ENCODE measurements around the gene PNMT.

PNMT gene

DNA sequence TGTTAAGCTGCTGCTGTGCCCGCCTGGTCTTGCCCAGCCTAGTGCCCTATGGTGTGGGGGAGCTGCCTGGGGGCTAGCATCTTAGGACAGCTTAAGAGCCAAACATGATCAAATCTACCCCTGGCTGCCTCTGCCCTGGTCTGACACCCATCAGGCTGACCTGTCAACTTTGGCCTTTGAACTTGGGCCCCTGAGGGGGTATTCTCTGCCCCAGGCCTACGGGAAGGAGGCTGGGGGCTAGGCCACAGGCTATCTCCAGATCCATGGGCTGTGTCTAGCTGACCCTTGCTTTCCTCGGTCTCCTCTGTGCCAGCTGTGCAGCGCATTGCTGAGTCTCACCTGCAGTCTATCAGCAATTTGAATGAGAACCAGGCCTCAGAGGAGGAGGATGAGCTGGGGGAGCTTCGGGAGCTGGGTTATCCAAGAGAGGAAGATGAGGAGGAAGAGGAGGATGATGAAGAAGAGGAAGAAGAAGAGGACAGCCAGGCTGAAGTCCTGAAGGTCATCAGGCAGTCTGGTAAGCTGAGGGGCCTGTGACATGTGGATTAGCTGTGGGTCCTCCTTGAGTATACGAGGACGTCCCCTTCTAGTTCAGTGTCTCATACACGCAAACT is 34.6 kb upstream of the PNMT start:
- no peak for DNase-seq (ENCODE audit: low read depth in 4 of 4, low spot score in 1 of 4)

DNA sequence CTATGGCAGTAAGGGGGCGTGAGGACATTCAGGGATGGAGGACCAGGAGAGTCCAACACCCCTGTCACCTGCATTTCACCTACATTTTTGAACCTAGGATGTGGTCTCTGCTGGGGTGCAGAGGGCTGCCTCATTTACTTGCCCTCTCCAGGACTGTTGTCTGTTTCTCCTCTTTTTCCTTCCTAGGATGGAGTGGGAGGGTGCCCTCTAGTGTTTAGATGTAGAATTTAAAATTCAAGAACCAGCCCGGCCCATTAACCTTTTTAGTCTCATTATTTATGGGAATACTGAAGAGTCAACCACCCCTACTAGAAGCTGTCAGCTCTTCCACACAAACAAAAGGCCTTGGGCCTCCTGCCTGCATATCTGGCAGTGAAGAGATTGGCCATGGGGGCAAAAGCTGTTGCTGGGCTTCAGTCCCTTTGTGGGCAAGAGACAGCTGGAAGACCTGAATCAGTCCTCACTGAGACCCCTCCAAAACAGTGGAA is 33.8 kb upstream of the PNMT start:
- no peak for DNase-seq (ENCODE audit: low read depth in 4 of 4, low spot score in 1 of 4)

DNA sequence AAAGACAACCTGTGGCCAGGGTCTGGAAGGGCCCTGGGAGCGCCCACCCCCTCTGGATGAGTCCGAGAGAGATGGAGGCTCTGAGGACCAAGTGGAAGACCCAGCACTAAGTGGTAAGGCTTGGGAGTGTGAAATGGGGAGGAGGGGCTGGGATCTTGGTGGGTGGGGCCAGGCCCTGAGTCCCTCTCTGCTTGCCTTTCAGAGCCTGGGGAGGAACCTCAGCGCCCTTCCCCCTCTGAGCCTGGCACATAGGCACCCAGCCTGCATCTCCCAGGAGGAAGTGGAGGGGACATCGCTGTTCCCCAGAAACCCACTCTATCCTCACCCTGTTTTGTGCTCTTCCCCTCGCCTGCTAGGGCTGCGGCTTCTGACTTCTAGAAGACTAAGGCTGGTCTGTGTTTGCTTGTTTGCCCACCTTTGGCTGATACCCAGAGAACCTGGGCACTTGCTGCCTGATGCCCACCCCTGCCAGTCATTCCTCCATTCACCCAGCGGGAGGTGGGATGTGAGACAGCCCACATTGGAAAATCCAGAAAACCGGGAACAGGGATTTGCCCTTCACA is 32.6 kb upstream of the PNMT start:
- DNase-seq (ENCODE audit: low read depth in 4 of 4, low spot score in 1 of 4) = no peak

- no peak for DNase-seq (ENCODE audit: low read depth in 4 of 4, low spot score in 1 of 4)
These were observed 31.7 kb upstream of the PNMT start for GRCh38 chr17:39636587-39636926.

DNA sequence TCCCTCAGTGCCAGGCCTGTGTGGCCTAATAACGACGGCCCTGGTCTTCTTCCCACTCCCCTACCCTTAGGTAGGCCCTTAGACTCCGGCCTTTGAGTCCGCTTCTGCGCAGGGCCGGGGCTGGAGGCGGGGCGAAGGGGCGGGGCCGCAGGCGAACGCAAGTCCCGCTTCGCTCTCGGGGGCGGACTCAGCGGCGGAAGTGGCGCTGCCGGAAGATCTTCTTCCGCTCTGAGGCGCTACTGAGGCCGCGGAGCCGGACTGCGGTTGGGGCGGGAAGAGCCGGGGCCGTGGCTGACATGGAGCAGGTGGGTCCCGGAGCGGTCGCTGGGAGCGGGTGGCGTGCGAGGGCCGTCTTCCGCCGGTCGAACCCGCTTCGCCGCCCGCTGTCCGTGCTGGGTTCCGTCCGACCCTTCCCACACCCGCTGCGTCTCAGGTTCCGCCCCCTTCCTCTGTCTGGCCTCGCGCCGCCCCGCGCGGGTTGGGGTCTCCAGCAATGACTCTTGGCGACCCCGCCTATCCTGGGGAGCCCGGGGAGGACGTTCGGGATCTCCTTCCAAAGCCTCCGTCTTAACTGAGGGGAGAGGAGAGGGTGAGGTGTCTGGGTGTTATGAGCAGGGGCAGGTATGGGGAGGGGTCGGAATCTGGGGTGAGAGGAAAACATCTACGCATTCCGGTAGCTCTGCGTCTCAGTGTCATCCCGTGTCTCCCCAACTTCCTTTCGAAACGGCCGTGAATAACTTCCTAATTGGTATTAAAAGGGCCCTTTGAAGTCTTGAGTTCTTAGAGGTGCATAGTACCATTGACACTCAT is 31.1 kb upstream of the PNMT start, which contains the start of gene STARD3:
Gene STARD3, plus strand, starts transcription at position 218 of the 810 bp plus-strand sequence. CDS start 16,388 bp downstream, outside the sequence.
- peak; percentile 75 to 92 (median 86) for DNase-seq (ENCODE audit: low read depth in 4 of 4, low spot score in 1 of 4)

GRCh38 chr17:39638317-39638716 is 29.9 kb upstream of the PNMT start:
- DNase-seq (ENCODE audit: low read depth in 4 of 4, low spot score in 1 of 4) = no peak

DNA sequence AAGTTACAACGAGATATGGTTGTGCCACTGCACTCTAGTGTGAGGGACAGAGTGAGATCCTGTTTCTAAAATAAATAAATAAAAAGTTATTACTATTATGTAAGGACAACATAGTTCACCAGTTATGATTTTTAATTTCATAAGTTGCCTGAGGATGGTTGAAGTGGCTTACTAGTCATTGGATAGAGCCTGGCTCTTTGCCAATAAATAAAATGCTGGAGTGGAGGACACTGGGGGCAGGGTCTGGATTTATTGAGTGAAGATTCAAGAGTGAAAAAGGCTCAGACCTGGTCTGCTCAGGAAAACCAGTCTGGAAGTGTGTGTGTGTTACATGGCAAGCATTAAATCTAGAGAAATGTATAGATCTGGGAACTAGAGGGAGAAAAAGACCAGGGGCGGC is 29.2 kb upstream of the PNMT start:
- no peak for DNase-seq (ENCODE audit: low read depth in 4 of 4, low spot score in 1 of 4)

DNA sequence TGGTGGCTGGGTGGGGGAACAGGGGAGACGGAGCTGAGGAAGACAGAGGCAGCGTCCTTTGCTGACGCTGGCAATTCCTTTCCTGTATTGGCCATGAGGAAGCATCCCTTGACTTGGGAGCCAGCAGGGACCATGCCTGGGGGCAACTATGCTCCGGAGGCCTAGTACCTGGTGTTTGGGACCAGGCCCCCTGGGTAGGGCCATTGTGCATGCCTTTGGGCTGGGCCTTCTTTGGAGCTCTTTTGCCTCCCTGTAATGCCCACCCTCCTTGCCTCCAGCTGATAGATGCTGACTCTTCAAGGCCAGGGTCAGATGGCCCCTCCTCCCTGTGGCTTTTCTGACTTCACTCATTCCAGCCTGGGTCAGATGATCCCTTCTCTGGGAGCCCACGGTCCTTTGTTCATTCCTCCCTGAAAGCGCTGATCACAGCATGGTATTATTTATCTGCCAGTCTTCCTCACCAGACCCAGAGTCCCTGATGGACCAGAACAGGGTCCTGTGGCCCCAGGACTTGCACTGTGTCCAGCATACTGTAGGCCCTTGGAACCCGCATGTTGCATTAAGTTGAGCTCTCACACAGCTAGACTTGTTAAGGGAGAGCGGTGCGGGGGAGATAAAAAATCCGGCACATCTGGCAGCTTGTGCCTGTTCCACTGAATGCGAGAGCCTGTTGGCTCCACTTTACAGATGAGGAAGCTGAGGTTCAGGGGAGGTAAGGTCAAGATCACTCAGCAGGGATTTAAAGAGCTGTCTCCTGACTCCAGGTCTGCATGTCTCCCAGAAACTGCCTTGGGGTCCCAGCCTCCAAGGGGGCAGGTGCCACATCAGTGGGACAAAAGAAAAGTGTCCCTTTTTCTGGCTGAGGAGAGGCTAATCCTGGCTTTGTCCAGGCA is 28.4 kb upstream of the PNMT start:
- DNase-seq (ENCODE audit: low read depth in 4 of 4, low spot score in 1 of 4) = no peak

GRCh38 chr17:39640591-39641031 is 27.6 kb upstream of the PNMT start:
- no peak for DNase-seq (ENCODE audit: low read depth in 4 of 4, low spot score in 1 of 4)

- DNase-seq (ENCODE audit: low read depth in 4 of 4, low spot score in 1 of 4) = no peak
These were observed 27.2 kb upstream of the PNMT start for GRCh38 chr17:39641097-39641496.

DNA sequence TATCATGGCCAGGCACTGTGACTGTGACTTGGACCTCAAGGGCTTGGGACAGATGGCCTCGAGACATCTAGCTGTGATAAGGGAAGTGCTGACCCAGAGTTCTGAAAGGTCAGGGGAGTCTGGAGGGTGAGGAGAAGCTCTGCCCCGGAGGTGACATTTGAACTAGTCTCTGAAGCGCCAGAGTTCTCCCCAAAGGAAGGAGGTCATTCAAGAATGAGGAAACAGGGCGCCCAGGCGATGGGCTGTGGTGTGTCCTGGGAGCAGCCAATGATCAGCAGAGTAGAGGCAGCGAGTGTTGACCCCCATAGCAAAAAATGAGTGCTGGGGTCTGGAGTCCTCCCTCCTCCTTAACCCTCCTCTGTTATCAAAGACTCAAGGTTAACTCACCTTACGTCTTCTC is 26.4 kb upstream of the PNMT start:
- no peak for DNase-seq (ENCODE audit: low read depth in 4 of 4, low spot score in 1 of 4)

DNA sequence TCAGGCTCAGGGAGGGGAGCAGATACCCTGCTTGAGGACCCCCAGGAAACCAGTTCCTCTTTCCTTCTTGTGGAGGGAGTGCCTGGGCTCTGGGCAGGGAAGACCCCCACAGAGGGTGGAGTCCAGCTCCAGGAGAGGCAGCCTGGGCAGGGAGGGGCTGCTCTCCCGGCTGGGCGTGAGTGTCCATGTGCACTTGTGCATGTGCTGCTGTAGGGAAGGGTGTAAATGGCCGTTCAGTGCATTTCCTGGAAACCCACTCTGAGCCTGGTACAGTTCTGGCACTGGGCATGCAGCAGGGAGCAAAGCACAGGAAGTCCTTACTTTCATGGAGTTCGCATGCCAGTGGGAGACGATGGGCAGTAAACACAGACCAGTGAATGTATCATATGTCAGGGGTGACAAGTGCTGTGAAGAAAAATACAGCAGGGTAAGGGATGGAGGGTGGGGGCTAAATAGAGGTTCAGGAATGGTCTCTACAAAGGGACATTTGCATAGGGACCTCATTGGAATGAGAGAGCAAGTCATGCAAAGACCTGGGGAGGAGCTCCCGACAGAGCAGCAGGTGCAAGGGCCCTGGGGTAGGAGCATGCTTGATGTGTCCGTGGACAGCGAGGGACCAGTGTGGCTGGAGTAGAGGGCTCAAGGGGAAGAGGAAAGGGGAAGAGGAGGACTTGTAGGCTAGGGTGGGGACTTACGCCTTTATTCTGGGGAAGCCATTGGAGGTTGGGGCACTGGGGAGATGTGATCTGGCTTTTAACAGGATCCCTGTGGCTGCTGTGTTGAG is 25.8 kb upstream of the PNMT start:
- DNase-seq (ENCODE audit: low read depth in 4 of 4, low spot score in 1 of 4) = no peak

GRCh38 chr17:39643271-39643670 is 25.0 kb upstream of the PNMT start:
- DNase-seq (ENCODE audit: low read depth in 4 of 4, low spot score in 1 of 4) = no peak

GRCh38 chr17:39647256-39647655 is 21.0 kb upstream of the PNMT start:
- DNase-seq (ENCODE audit: low read depth in 4 of 4, low spot score in 1 of 4) = no peak

DNA sequence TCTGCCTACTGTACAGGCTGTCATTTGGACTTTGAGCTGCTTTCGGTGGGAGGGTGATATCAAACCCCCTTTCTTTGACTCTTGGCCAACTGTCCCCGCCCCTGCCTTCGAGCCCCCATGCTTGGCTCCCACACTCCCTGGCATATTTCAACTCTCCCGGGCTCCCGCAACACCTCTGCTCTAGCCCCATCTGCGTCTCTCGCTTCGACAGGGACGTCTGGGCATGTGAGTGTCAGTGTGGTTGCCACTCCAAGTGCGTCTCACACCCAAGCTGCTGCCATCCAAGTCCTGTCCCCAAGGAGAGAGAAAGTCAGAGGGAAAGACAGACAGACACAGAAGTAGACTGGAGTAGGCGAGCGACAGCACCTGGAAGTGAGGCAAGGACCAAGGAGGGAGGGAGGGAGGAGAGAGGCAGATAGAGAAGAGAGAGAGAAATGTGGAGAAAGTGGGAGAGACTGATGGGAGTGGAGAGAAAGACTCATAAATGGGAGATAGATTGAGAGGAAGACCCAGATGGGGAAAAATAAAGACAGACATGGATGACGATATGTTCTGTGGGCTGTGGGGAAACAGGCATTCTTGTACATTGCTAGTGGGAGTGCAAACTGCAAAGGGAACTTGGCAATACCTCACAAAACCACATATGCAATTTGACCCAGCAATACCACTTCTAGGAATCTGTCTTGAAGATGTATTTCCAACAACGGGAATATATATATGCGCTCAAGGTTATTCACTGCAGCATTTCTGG is 19.5 kb upstream of the PNMT start:
- no peak for DNase-seq (ENCODE audit: low read depth in 4 of 4, low spot score in 1 of 4)

GRCh38 chr17:39650121-39650579 is 18.1 kb upstream of the PNMT start:
- DNase-seq (ENCODE audit: low read depth in 4 of 4, low spot score in 1 of 4) = no peak

DNA sequence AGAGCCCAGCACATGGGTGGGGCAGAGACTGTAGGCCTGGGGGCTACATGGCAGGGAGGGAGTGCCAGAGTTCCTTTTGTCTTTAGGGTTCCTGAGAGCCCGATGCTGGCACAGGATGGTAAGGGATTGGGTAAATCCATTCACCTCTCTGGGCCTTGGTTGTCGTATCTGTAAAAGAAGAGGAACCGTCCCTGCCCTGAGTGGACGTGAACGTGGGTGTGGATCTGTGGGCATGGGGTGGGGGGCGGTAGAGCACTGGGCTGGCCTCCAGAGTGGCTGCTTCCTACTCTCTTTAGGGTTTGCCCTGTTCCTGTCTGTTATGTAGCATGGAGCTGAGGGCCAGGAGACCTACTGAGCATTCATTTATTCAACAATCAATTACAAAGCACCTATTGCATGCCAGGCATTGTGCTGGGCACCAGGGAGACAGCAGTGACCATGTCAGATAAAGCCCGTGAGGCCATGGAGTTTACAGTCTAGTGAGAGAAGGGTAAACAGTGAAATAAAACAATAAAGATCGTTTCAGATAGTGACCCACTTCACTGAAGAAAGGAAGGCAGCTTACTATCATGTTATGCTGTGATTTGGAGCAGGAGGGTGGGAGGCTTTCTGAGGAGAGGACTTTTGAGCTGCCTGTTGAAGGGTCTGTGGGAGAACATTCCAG is 16.2 kb upstream of the PNMT start:
- no peak for DNase-seq (ENCODE audit: low read depth in 4 of 4, low spot score in 1 of 4)

GRCh38 chr17:39652587-39653315 is 15.5 kb upstream of the PNMT start:
- DNase-seq (ENCODE audit: low read depth in 4 of 4, low spot score in 1 of 4) = no peak

DNA sequence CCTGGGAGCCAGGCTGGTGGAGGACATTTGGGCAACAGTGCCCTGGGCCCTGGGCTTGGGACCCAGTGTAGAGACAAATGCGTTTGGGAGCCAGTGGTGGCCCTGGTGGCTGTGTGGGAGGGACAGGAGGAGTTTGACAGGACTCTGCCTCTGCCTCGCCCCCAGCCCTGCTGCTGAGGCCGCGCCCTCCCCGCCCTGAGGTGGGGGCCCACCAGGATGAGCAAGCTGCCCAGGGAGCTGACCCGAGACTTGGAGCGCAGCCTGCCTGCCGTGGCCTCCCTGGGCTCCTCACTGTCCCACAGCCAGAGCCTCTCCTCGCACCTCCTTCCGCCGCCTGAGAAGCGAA is 15.0 kb upstream of the PNMT start:
- DNase-seq (ENCODE audit: low read depth in 4 of 4, low spot score in 1 of 4) = no peak

Measured in stimulated activated CD4-positive, alpha-beta T cell treated with anti-CD3 and anti-CD28 coated beads, Interleukin-1b, Interleukin-23, amount 100 ng/mL, for 24 hours (primary cell).